GM12878 (cell line): ENCODE results near the gene GINS2.

ENCODE experiments used
- MAX ChIP-seq: IDR thresholded peaks from 2 replicates; pipeline ENCODE4 v1.6.1; 2012; ENCODE audit warnings: low read depth, low read length, improper control_type of control experiment
- MTA3 ChIP-seq: IDR thresholded peaks from 2 replicates; pipeline ENCODE4 v1.6.1; 2012; ENCODE audit warnings: low read length, inconsistent platforms, borderline replicate concordance
- POLR2AphosphoS5 ChIP-seq: IDR thresholded peaks from 2 replicates; pipeline ENCODE4 v1.6.1; 2011; ENCODE audit warnings: mild to moderate bottlenecking, low read length, inconsistent platforms
- YY1 ChIP-seq: IDR thresholded peaks from 2 replicates; pipeline ENCODE4 v1.6.1; 2011; ENCODE audit warnings: low read depth, mild to moderate bottlenecking, low read length

- TF ChIP-seq MAX (no peak), YY1 (no peak), MTA3 (no peak), POLR2AphosphoS5 (no peak)
Measured at GRCh38 chr16:85658504-85659326, 30.0 kb downstream of the GINS2 start.
